CD4-positive, alpha-beta T cell (primary cell): ENCODE measurements around the gene TNF. TPM values are rescaled to one million over a fixed set of nuclear protein-coding genes. Genes with fewer than 3 reads are reported as not detected.
A peak's percentile ranks its signal among the peaks of the same experiment; 100 is the strongest.

Experiments
- ATAC-seq: fragments of 200-7000 bp; cut with Tn5 transposase; one replicate; pipeline ENCODE4 v1.10.0; 2022; ENCODE audit warnings: mild to moderate bottlenecking; ENCODE audit not compliant: poor library complexity
- CTCF ChIA-PET: fragments of 350-600 bp; sonication (Branson Sonifier 250); formaldehyde crosslinking; loops from one replicate; lab custom pipeline; 2021; ENCODE audit warnings: antibody characterized with exemption, inconsistent platforms; lab: Charles Lee
- POLR2A ChIA-PET: fragments of 350-600 bp; sonication (Branson Sonifier 250); formaldehyde crosslinking; loops from one replicate; lab custom pipeline; 2021; ENCODE audit warnings: antibody characterized with exemption, inconsistent platforms; lab: Charles Lee
- DNase-seq, 14 experiments: peaks; one replicate each; pipeline ENCODE4 v3.0.0-alpha.2; 2013 to 2020; ENCODE audit warnings: mixed read lengths in 2 of 14
- H3K27ac ChIP-seq, 2 donors: one replicate each; pipeline versions ENCODE4 v1.5.1 to v1.7.0; 2013; ENCODE audit warnings: low read length in 2 of 2, low read depth in 1 of 2, mild to moderate bottlenecking in 1 of 2
- H3K27me3 ChIP-seq, 2 experiments: 1 replicate in 1 of 2; 2 replicates in 1 of 2; pipeline versions ENCODE4 v1.6.1 to v1.7.0; 2013; ENCODE audit warnings: low read length in 2 of 2, control low read depth in 1 of 2, mild to moderate bottlenecking in 1 of 2, moderate library complexity in 1 of 2; ENCODE audit not compliant: insufficient read depth in 2 of 2, control insufficient read depth in 1 of 2
- H3K36me3 ChIP-seq: one replicate; pipeline ENCODE4 v1.6.1; 2013; ENCODE audit warnings: low read length, control low read depth; ENCODE audit not compliant: insufficient read depth
- H3K4me1 ChIP-seq: one replicate; pipeline ENCODE4 v1.6.1; 2013; ENCODE audit warnings: low read length, control low read depth; ENCODE audit not compliant: insufficient read depth
- H3K4me3 ChIP-seq: one replicate; pipeline ENCODE4 v1.5.1; 2013; ENCODE audit warnings: mild to moderate bottlenecking, low read length, moderate library complexity
- H3K9me3 ChIP-seq, 2 experiments: 1 replicate in 1 of 2; 2 replicates in 1 of 2; pipeline versions ENCODE4 v1.6.1 to v1.7.0; 2013; ENCODE audit warnings: low read length in 2 of 2, mild to moderate bottlenecking in 2 of 2, control low read depth in 1 of 2, moderate library complexity in 1 of 2; ENCODE audit not compliant: control insufficient read depth in 1 of 2, insufficient read depth in 1 of 2
- H3K27ac Mint-ChIP-seq: one replicate; pipeline ENCODE4 v1.8.0; 2020; ENCODE audit warnings: mixed read lengths
- H3K27me3 Mint-ChIP-seq: one replicate; pipeline ENCODE4 v1.8.0; 2021; ENCODE audit warnings: mixed read lengths
- H3K36me3 Mint-ChIP-seq: one replicate; pipeline ENCODE4 v1.8.0; 2021; ENCODE audit warnings: low read depth, mixed read lengths
- H3K4me1 Mint-ChIP-seq: one replicate; pipeline ENCODE4 v1.8.0; 2021; ENCODE audit warnings: low read depth, mixed read lengths
- H3K4me3 Mint-ChIP-seq: one replicate; pipeline ENCODE4 v1.8.0; 2020; ENCODE audit warnings: mild to moderate bottlenecking, mixed read lengths
- H3K9me3 Mint-ChIP-seq: one replicate; pipeline ENCODE4 v1.8.0; 2020; ENCODE audit warnings: mixed read lengths
- CTCF ChIP-seq: fragments of 200-600 bp; IDR thresholded peaks from one replicate; pipeline ENCODE4 v1.8.0; 2022; ENCODE audit warnings: antibody characterized with exemption, mild to moderate bottlenecking
- intact Hi-C, 2 experiments: fragments of 100-400 bp; cut with DNase I in 1 of 2; cut with micrococcal nuclease in 1 of 2; formaldehyde crosslinking; loops; one replicate each; pipeline versions ENCODE4 v1.15.1 to v1.9.0; 2023 to 2025; cut with DNase I, micrococcal nuclease
- total RNA-seq, 174 experiments: library from RNA in 2 of 174; stranded (reverse) in 2 of 174; gene quantifications; one replicate each; pipeline ENCODE4 v1.2.3 and lab custom pipeline; 2021 to 2026

The TNF gene
- total RNA-seq, 2 experiments from 2014 or later: 33.1 to 34.2 TPM

- DNase-seq (peak; percentile 74 to 95 (median 84)), ATAC-seq (peak; percentile 78)
- intact Hi-C loops: loop anchor here (1.0 to 5.0 kb wide), 6 partner anchors 33 to 350 kb away; partner anchors contain the start of genes BAG6 (in 1 of the 2), EHMT2 (in 1 of the 2) and PRRC2A (in 1 of the 2)
- Histone ChIP-seq H3K27me3 (no peaks in the 10 kb centered on the region), H3K9me3 (no peaks in the 10 kb centered on the region), H3K36me3 (peaks cover 8% of the 10 kb centered on the region), H3K27ac (peak within 1 kb of the TSS; percentile 72 to 89), H3K4me3 (peak within 1 kb of the TSS; percentile 62), H3K4me1 (peaks cover 47% of the 10 kb centered on the region)
- peak within 1 kb of the TSS; percentile 84 for H3K27ac Mint-ChIP-seq
- TF ChIP-seq CTCF: peak; percentile 21
- POLR2A ChIA-PET: interaction anchor here (0.6 to 8.1 kb wide), 11 partner anchors 12 to 275 kb away, joined by 3 to 220 read pairs (median 5); partner anchors contain the start of genes ABHD16A, BAG6, HSPA1A and HSPA1L
- peak within 1 kb of the TSS; percentile 86 for H3K4me3 Mint-ChIP-seq
- peaks cover 7% of the 10 kb centered on the region for H3K36me3 Mint-ChIP-seq
- no peaks in the 10 kb centered on the region for H3K9me3 Mint-ChIP-seq
- no peaks in the 10 kb centered on the region for H3K27me3 Mint-ChIP-seq
- H3K4me1 Mint-ChIP-seq: peaks cover 41% of the 10 kb centered on the region
- CTCF ChIA-PET: interaction anchor here (0.6 to 11.8 kb wide), 11 partner anchors 9 to 921 kb away, joined by 3 to 284 read pairs (median 4); partner anchors contain the start of genes LST1, LTB, NCR3 and TNF
Observed at GRCh38 chr6:31546958-31547726, 28.2 kb upstream of the TNF start, which contains the start of gene NFKBIL1. Gene NFKBIL1 (plus strand): TSS chr6:31547608. CDS start chr6:31547695, 87 bp downstream.

DNA sequence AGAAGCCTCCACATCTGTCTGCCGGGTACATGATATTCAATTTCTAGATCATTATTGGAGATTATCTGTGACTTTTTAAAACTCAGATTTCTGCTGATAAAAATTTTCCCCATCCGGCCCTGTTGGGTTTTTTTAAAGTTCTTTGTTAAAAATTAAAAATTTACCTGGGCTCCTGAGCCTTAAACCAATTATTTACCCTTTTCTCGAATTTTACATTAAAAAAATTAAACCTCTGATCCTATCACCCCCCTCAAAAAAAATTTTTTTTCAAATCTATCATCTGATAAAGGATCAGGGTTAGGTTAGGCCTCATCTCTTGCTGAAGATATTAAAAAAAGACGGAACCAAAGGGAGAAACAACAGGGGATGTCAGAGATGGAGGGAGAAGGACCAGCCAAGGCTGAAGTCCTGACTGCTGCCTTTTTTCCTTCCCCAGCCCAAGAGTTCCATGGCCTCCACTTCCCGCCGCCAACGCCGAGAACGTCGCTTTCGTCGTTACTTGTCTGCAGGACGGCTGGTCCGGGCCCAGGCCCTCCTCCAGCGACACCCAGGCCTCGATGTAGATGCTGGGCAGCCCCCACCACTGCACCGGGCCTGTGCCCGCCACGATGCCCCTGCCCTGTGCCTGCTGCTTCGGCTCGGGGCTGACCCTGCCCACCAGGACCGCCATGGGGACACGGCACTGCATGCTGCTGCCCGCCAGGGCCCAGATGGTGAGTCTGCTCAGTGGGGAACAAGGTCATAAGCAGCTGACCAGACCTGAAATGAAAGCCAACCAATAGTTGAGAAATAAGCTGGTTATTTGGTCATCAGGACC is 27.4 kb upstream of the TNF start:
- Mint-ChIP-seq H3K4me3 (peak overlapping the region; percentile 86), H3K27me3 (no peaks in the 10 kb centered on the region), H3K4me1 (peaks cover 34% of the 10 kb centered on the region), H3K27ac (peak overlapping the region; percentile 84), H3K36me3 (peaks cover 6% of the 10 kb centered on the region), H3K9me3 (no peaks in the 10 kb centered on the region)
- no peak for TF ChIP-seq CTCF
- no peaks in the 10 kb centered on the region for H3K27me3 ChIP-seq
- ATAC-seq (no peak), DNase-seq (peak in 1 of 14 experiments; percentile 49)
- intact Hi-C loops: loop anchor here (1.0 to 5.0 kb wide), 5 partner anchors 32 to 349 kb away; partner anchors contain the start of genes BAG6 (in 1 of the 2), EHMT2 (in 1 of the 2) and PRRC2A (in 1 of the 2)
- POLR2A ChIA-PET: interaction anchor here (0.6 to 8.1 kb wide), 9 partner anchors 11 to 267 kb away, joined by 3 to 220 read pairs (median 5); partner anchors contain the start of genes ABHD16A, BAG6, HSPA1A and HSPA1L
- peaks cover 8% of the 10 kb centered on the region for H3K36me3 ChIP-seq
- H3K27ac ChIP-seq: peak overlapping the region; percentile 72 to 89
- no peaks in the 10 kb centered on the region for H3K9me3 ChIP-seq
- peak overlapping the region; percentile 62 for H3K4me3 ChIP-seq
- H3K4me1 ChIP-seq: peaks cover 39% of the 10 kb centered on the region
- CTCF ChIA-PET: interaction anchor here (0.5 to 11.8 kb wide), 5 partner anchors 17 to 922 kb away, joined by 3 to 284 read pairs (median 4); partner anchors contain the start of genes LTB, MUCL3, NCR3 and TNF

DNA sequence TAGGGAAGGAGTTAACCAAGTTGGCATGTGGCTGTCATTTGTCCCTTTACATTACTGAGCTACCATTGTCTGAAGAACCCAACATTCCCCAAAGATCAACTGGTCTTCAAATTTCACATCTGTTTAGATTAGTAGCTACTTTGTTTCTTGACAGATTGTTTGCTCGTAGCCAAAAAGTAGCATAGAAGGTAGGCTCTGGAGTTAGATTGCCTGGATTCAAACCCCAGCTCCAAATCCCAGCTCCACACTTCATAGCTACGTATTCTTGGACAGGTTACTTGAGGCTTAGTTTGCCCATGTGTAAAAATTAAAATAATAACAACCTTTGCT is 26.9 kb upstream of the TNF start:
- Histone ChIP-seq H3K9me3 (no peaks in the 10 kb centered on the region), H3K36me3 (peaks cover 8% of the 10 kb centered on the region), H3K4me3 (no peak overlapping the region), H3K27ac (peak overlapping the region; percentile 72 to 89), H3K27me3 (no peaks in the 10 kb centered on the region), H3K4me1 (peaks cover 36% of the 10 kb centered on the region)
- no peaks in the 10 kb centered on the region for H3K27me3 Mint-ChIP-seq
- no peak for TF ChIP-seq CTCF
- POLR2A ChIA-PET: interaction anchor here (2.4 to 8.1 kb wide), 4 partner anchors 10 to 103 kb away, joined by 10 to 220 read pairs (median 66); partner anchors contain the start of genes BAG6, LST1, LTB and TNF
- ATAC-seq (no peak), DNase-seq (no peak)
- no peak overlapping the region for H3K4me3 Mint-ChIP-seq
- CTCF ChIA-PET: interaction anchor here (0.5 to 11.8 kb wide), 3 partner anchors 30 to 607 kb away, joined by 3 to 284 read pairs (median 169); partner anchors contain the start of genes LTB, MUCL3, NCR3 and TNF
- intact Hi-C loops: loop anchor here in 1 of 2 experiments (5.0 kb wide), 2 partner anchors 104 to 349 kb away; partner anchors contain the start of genes BAG6 and EHMT2
- peak overlapping the region; percentile 84 for H3K27ac Mint-ChIP-seq
- no peaks in the 10 kb centered on the region for H3K9me3 Mint-ChIP-seq
- peaks cover 6% of the 10 kb centered on the region for H3K36me3 Mint-ChIP-seq
- H3K4me1 Mint-ChIP-seq: peaks cover 29% of the 10 kb centered on the region
